Mucosa of descending colon (tissue), 3 donors: ENCODE data around the gene IKBIP. TPM values are rescaled to one million over a fixed set of nuclear protein-coding genes. Genes with fewer than 3 reads are reported as not detected.
"Not testable (repeated sequence)": the region's sequence is repeated elsewhere in the genome, so short reads cannot be mapped to it uniquely, and the experiment has no call there.

ENCODE experiments used
- ATAC-seq: fragments of 200-7000 bp; cut with Tn5 transposase; one replicate; pipeline ENCODE4 v1.9.1; 2020; ENCODE audit warnings: mild to moderate bottlenecking, moderate library complexity
- DNase-seq, 3 donors: peaks; one replicate each; pipeline ENCODE4 v3.0.0-alpha.2; 2020
- H3K36me3 ChIP-seq: fragments of 200-600 bp; one replicate; pipeline ENCODE4 v1.8.0; 2021; ENCODE audit warnings: low read depth, mild to moderate bottlenecking
- H3K4me1 ChIP-seq: fragments of 200-600 bp; one replicate; pipeline ENCODE4 v1.8.0; 2021; ENCODE audit warnings: low read depth, mild to moderate bottlenecking
- H3K4me3 ChIP-seq: fragments of 200-600 bp; one replicate; pipeline ENCODE4 v1.8.0; 2021; ENCODE audit warnings: mild to moderate bottlenecking
- H3K9me3 ChIP-seq: fragments of 200-600 bp; one replicate; pipeline ENCODE4 v1.8.0; 2021; ENCODE audit warnings: mild to moderate bottlenecking
- CTCF ChIP-seq: fragments of 200-600 bp; IDR thresholded peaks from one replicate; pipeline ENCODE4 v1.8.0; 2022; ENCODE audit warnings: antibody characterized with exemption, mild to moderate bottlenecking
- intact Hi-C, 2 donors: fragments of 100-400 bp; cut with DNase I in 1 of 2; cut with micrococcal nuclease in 1 of 2; formaldehyde crosslinking; loops; one replicate each; pipeline versions ENCODE4 v1.11.0 to v1.11.1; 2022; cut with DNase I, micrococcal nuclease
- total RNA-seq, 3 donors: library from RNA; stranded (reverse); fragmentation: NEBNext Ultra II Directional in 2 of 3; extraction: Animal tissue kit (Norgen Biotek cat#: 25700) in 2 of 3; gene quantifications; one replicate each; pipeline versions ENCODE4 v1.2.1 to v1.2.4, GENCODE V29; 2021 to 2023
- donor health status: DM: no; HTN: no; CAD: no; lungs with moderate emphysema.
- donor health status: DM: no; HTN: no; CAD: no.
- donor health status: DM: no; HTN: yes; CAD: no.

Gene IKBIP
- total RNA-seq, 3 donors from 2014 or later: 1.4 to 7.8 (median 7.5) TPM

DNA sequence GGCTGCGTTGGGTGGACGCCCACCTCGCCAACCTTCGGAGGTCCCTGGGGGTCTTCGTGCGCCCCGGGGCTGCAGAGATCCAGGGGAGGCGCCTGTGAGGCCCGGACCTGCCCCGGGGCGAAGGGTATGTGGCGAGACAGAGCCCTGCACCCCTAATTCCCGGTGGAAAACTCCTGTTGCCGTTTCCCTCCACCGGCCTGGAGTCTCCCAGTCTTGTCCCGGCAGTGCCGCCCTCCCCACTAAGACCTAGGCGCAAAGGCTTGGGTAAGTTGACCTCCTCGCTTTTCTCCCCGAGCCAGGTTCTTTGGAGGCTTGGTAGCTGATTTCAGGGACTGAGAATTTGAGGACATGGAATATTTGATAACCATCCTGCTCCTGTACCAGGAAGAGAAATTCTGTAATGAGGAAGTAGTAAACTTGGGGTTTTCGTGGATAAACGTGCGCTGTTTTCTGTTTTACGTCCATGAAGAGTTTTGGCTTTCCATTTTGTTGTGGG is 1.0 kb upstream of the IKBIP start:
- TF ChIP-seq CTCF: no peak
- intact Hi-C loops: loop anchor here (10.0 kb wide), 2 partner anchors 51 to 81 kb away; partner anchors contain the start of gene SLC25A3 (in 1 of the 2)
- H3K9me3 ChIP-seq: no peaks in the 10 kb centered on the region
- ATAC-seq: peak; percentile 23
- no peaks in the 10 kb centered on the region for H3K36me3 ChIP-seq
- H3K4me3 ChIP-seq: peak overlapping the region; percentile 97
- peak in 1 of 3 donors; percentile 50 for DNase-seq
- peaks cover 4% of the 10 kb centered on the region for H3K4me1 ChIP-seq

GRCh38 chr12:98644433-98644711 is 216 bp downstream of the IKBIP start:
- DNase-seq: no peak
- no peaks in the 10 kb centered on the region for H3K36me3 ChIP-seq
- ATAC-seq: peak; percentile 12
- TF ChIP-seq CTCF: no peak
- H3K4me3 ChIP-seq: peak overlapping the region; percentile 97
- H3K9me3 ChIP-seq: no peaks in the 10 kb centered on the region
- intact Hi-C loops: loop anchor here (10.0 kb wide), 2 partner anchors 50 to 80 kb away; partner anchors contain the start of gene SLC25A3 (in 1 of the 2)
- H3K4me1 ChIP-seq: peaks cover 4% of the 10 kb centered on the region

- intact Hi-C loops: loop anchor here (10.0 kb wide), 2 partner anchors 48 to 78 kb away; partner anchors contain the start of gene SLC25A3 (in 1 of the 2)
- H3K9me3 ChIP-seq: not testable (repeated sequence)
Measured at GRCh38 chr12:98642801-98643200, 1.8 kb downstream of the IKBIP start.

GRCh38 chr12:98639491-98639890 is 5.1 kb downstream of the IKBIP start:
- intact Hi-C loops: no loop called here

More at GRCh38 chr12:98642801-98643200, 1.8 kb downstream of the IKBIP start:
- H3K4me3 ChIP-seq, H3K36me3 ChIP-seq, ATAC-seq, H3K4me1 ChIP-seq, DNase-seq: not testable (repeated sequence)

GRCh38 chr12:98638009-98638408 is 6.6 kb downstream of the IKBIP start:
- Histone ChIP-seq H3K36me3 (no peaks in the 10 kb centered on the region), H3K4me1 (no peaks in the 10 kb centered on the region), H3K4me3 (no peak overlapping the region), H3K9me3 (no peaks in the 10 kb centered on the region)
- DNase-seq: no peak
- intact Hi-C loops: no loop called here
- no peak for TF ChIP-seq CTCF
- ATAC-seq: no peak

More at GRCh38 chr12:98639491-98639890, 5.1 kb downstream of the IKBIP start:
- H3K36me3 ChIP-seq: no peaks in the 10 kb centered on the region
- no peaks in the 10 kb centered on the region for H3K9me3 ChIP-seq
- ATAC-seq (no peak), DNase-seq (no peak)
- no peak overlapping the region for H3K4me3 ChIP-seq
- no peaks in the 10 kb centered on the region for H3K4me1 ChIP-seq
- TF ChIP-seq CTCF: no peak

- TF ChIP-seq CTCF: no peak
- Histone ChIP-seq H3K36me3 (no peaks in the 10 kb centered on the region), H3K9me3 (no peaks in the 10 kb centered on the region), H3K4me1 (no peaks in the 10 kb centered on the region), H3K4me3 (no peak overlapping the region)
- intact Hi-C loops: no loop called here
- no peak for DNase-seq
- ATAC-seq: no peak
Measured at GRCh38 chr12:98637068-98637467, 7.5 kb downstream of the IKBIP start.
